ENCODE measurements around the gene PEF1.

PEF1 gene

DNA sequence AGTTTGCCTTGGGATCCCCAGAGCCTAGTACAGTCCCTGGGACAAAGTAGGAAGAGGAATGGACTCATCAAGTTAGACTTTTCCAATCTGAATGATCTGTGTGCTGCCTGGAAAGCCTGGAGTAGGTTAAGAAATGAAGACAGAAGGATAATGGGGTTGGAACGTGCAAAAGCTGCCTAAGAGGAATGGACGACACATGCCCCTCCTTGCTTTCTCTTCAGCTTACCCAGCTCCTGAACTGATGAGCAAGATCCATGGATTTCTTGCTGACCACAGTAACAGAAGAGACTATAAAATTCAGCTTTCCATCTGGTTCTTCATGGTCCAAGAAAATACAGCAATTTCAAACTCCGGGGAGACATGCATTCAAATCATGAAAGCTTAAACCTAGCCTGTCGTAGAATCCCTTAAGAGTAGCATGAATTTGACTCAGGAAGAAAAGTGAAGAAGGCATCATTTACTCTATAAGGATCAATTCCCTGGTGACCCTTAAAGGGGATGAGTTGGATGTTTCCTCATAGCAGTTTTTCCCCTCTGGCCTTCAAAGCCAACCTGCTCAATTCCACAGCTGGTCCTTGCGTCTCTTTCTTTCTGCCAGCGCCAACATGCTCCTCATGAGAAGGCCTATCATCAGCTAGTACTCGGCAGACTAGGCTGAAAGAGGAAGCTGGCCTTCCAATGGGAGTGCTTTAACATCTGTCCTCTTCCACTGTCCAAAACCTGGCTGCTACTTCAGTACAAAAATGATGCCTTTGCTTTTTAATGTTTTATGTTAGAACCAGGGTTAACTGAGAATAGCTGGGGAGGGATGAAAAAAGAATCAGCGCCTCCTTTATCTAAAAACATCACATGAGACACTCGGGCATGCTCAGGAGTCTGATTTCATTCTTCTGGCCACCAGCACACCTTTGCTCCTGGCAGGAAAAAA lies 5.7 kb upstream of the PEF1 start:
- H3K4me3 ChIP-seq (ENCODE audit: severe bottlenecking), result no peak overlapping the region
- TF ChIP-seq, protein P1, sequence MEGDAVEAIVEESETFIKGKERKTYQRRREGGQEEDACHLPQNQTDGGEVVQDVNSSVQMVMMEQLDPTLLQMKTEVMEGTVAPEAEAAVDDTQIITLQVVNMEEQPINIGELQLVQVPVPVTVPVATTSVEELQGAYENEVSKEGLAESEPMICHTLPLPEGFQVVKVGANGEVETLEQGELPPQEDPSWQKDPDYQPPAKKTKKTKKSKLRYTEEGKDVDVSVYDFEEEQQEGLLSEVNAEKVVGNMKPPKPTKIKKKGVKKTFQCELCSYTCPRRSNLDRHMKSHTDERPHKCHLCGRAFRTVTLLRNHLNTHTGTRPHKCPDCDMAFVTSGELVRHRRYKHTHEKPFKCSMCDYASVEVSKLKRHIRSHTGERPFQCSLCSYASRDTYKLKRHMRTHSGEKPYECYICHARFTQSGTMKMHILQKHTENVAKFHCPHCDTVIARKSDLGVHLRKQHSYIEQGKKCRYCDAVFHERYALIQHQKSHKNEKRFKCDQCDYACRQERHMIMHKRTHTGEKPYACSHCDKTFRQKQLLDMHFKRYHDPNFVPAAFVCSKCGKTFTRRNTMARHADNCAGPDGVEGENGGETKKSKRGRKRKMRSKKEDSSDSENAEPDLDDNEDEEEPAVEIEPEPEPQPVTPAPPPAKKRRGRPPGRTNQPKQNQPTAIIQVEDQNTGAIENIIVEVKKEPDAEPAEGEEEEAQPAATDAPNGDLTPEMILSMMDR (IDR thresholded peaks at IDR 0.05; ENCODE audit: poor library complexity, severe bottlenecking), result no peak
- peaks cover 19% of the 10 kb centered on the region for H3K36me3 ChIP-seq (ENCODE audit: low read depth)
- no peaks in the 10 kb centered on the region for H3K9me3 ChIP-seq (ENCODE audit: severe bottlenecking)
- DNase-seq (ENCODE audit: low spot score) (no peak), ATAC-seq (ENCODE audit: low read depth) (no peak)
- H3K27ac ChIP-seq (ENCODE audit: poor library complexity, severe bottlenecking), result no peak overlapping the region
- H3K4me1 ChIP-seq (ENCODE audit: insufficient read depth, poor library complexity, severe bottlenecking), result peaks cover 2% of the 10 kb centered on the region
- no peaks in the 10 kb centered on the region for H3K27me3 ChIP-seq (ENCODE audit: insufficient read depth, poor library complexity, severe bottlenecking)

DNA sequence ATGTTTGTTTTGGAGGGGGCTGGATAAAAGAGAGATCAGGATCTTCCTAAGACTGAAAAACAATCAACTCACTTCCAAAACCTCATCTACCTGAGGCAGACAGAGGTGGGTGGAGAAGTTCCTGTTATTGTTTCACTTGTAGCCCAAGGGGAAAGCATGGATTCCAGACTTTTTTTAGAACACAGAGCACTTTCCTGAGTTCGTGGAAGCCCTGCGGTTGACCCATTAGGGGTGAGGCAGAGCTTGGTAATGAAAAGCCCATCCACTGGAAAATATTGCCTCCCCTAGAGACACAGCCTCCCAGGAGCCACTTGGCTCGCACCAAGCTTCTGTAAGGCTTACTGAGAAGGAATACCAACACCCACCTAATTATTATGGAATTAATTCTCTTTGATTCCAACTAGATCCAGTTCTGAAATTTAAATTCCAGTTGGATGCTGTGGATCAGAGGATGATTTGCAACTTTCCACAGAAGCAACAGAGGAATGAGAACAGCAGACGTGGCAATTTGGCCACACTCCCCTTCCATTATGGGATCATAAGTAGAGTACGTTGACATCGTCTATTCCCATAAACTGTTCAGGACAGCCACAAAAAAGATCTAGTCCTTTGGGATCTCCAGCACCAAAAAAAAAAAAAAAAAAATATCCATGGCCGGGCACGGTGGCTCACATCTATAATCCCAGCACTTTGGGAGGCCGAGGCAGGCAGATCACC lies 4.1 kb upstream of the PEF1 start:
- no peak overlapping the region for H3K27ac ChIP-seq (ENCODE audit: poor library complexity, severe bottlenecking)
- DNase-seq (ENCODE audit: low spot score) (no peak), ATAC-seq (ENCODE audit: low read depth) (no peak)
- no peaks in the 10 kb centered on the region for H3K9me3 ChIP-seq (ENCODE audit: severe bottlenecking)
- peaks cover 13% of the 10 kb centered on the region for H3K36me3 ChIP-seq (ENCODE audit: low read depth)
- peaks cover 2% of the 10 kb centered on the region for H3K4me1 ChIP-seq (ENCODE audit: insufficient read depth, poor library complexity, severe bottlenecking)
- TF ChIP-seq, protein P1 (IDR thresholded peaks at IDR 0.05; ENCODE audit: poor library complexity, severe bottlenecking), result no peak
- no peaks in the 10 kb centered on the region for H3K27me3 ChIP-seq (ENCODE audit: insufficient read depth, poor library complexity, severe bottlenecking)
- H3K4me3 ChIP-seq (ENCODE audit: severe bottlenecking), result no peak overlapping the region

DNA sequence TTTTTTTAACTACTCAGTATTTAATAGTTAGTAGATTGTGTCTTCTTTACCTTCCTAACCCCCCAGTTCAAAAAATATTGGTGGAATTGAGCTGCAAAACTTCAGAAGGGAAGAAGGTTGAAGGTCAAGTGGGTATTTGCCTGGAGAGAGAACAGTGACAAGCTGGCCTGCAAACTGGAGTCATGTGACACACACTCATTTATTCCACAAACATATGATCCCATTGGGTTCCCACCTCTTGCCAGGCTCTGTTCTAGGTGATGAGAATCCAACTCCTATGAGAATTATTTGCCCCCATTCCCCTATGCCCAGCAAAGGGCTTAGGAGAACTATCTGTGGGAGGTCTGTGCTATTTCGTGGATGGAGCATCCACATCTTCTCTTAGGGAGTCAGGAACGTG lies 3.5 kb upstream of the PEF1 start:
- peaks cover 2% of the 10 kb centered on the region for H3K4me1 ChIP-seq (ENCODE audit: insufficient read depth, poor library complexity, severe bottlenecking)
- no peak overlapping the region for H3K4me3 ChIP-seq (ENCODE audit: severe bottlenecking)
- no peaks in the 10 kb centered on the region for H3K9me3 ChIP-seq (ENCODE audit: severe bottlenecking)
- peaks cover 6% of the 10 kb centered on the region for H3K36me3 ChIP-seq (ENCODE audit: low read depth)
- TF ChIP-seq, protein P1 (IDR thresholded peaks at IDR 0.05; ENCODE audit: poor library complexity, severe bottlenecking), result no peak
- ATAC-seq (ENCODE audit: low read depth) (no peak), DNase-seq (ENCODE audit: low spot score) (no peak)
- no peaks in the 10 kb centered on the region for H3K27me3 ChIP-seq (ENCODE audit: insufficient read depth, poor library complexity, severe bottlenecking)
- no peak overlapping the region for H3K27ac ChIP-seq (ENCODE audit: poor library complexity, severe bottlenecking)

DNA sequence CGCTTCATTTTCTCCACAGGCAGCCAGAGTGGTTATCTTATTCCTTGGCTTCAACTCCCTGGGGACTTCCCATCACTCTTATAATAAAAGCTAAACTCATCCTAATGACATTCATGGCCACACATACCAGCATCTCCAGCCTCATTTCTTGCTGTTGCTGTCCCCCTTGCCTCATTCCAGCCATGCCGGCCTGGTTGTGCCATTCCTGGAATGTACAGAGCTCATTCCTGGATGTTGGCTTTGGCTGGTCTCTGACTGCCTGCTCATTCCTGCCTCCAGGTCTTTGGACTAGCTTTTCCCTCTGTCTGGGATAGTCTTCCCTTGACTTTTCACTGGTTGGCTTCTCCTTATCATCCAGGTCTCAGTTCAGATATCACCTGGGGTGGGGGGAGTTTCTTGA lies 2.4 kb upstream of the PEF1 start:
- TF ChIP-seq, protein P1 (IDR thresholded peaks at IDR 0.05; ENCODE audit: poor library complexity, severe bottlenecking), result no peak
- H3K4me3 ChIP-seq (ENCODE audit: severe bottlenecking), result no peak overlapping the region

More for the DNA sequence above, 2.4 kb upstream of the PEF1 start:
- DNase-seq (ENCODE audit: low spot score), result no peak
- Histone ChIP-seq H3K27ac (ENCODE audit: poor library complexity, severe bottlenecking) (no peak overlapping the region), H3K9me3 (ENCODE audit: severe bottlenecking) (no peaks in the 10 kb centered on the region), H3K36me3 (ENCODE audit: low read depth) (0 out of 2 replicates have a peak, but pooled peaks cover 6% of the 10 kb centered on the region), H3K4me1 (ENCODE audit: insufficient read depth, poor library complexity, severe bottlenecking) (peaks cover 2% of the 10 kb centered on the region), H3K27me3 (ENCODE audit: insufficient read depth, poor library complexity, severe bottlenecking) (no peaks in the 10 kb centered on the region)
- ATAC-seq (ENCODE audit: low read depth), result no peak
